ENCODE results near the gene PARVB.

The PARVB gene

GRCh38 chr22:44154436-44154942, 130.4 kb downstream of the PARVB start:
- DNase-seq (ENCODE audit: extremely low read depth, low read depth): no peak
- no peak for TF ChIP-seq CTCF (IDR thresholded peaks at IDR 0.05; ENCODE audit: low read depth, low read length)

GRCh38 chr22:44155115-44155514, 131.0 kb downstream of the PARVB start:
- no peak for TF ChIP-seq CTCF (IDR thresholded peaks at IDR 0.05; ENCODE audit: low read depth, low read length)
- no peak for DNase-seq (ENCODE audit: extremely low read depth, low read depth)

- DNase-seq (ENCODE audit: extremely low read depth, low read depth): no peak
- TF ChIP-seq CTCF (IDR thresholded peaks at IDR 0.05; ENCODE audit: low read depth, low read length): no peak
These were observed 134.0 kb downstream of the PARVB start for GRCh38 chr22:44157916-44158618.

- no peak for DNase-seq (ENCODE audit: extremely low read depth, low read depth)
- TF ChIP-seq CTCF (IDR thresholded peaks at IDR 0.05; ENCODE audit: low read depth, low read length): no peak
These were observed 134.7 kb downstream of the PARVB start for GRCh38 chr22:44158816-44159215.

GRCh38 chr22:44159221-44159620, 135.1 kb downstream of the PARVB start:
- no peak for TF ChIP-seq CTCF (IDR thresholded peaks at IDR 0.05; ENCODE audit: low read depth, low read length)
- DNase-seq (ENCODE audit: extremely low read depth, low read depth): peak; percentile 8

GRCh38 chr22:44159811-44160210, 135.7 kb downstream of the PARVB start:
- DNase-seq (ENCODE audit: extremely low read depth, low read depth): no peak

More at GRCh38 chr22:44159811-44160210, 135.7 kb downstream of the PARVB start:
- no peak for TF ChIP-seq CTCF (IDR thresholded peaks at IDR 0.05; ENCODE audit: low read depth, low read length)
